IMR-90 (cell line): Measurements from ENCODE around the gene ATP8B4. TPM values are rescaled to one million over a fixed set of nuclear protein-coding genes. Genes with fewer than 3 reads are reported as not detected.

Experiments
- ATAC-seq: fragments of 200-7000 bp; cut with Tn5 transposase; 2 replicates; pipeline ENCODE4 v1.9.1; 2020; ENCODE audit warnings: low read depth, mild to moderate bottlenecking, moderate library complexity
- BruUV-seq: library from RNA; stranded (reverse); fragments of 400-500 nt; replicated peaks from 2 replicates; lab custom pipeline; 2021; lab: Mats Ljungman, UMichigan
- CTCF ChIA-PET: fragments of 300-600 bp; formaldehyde crosslinking; extraction: SDS; loops from one replicate; lab custom pipeline; 2021; ENCODE audit warnings: antibody characterized with exemption; lab: Yijun Ruan, JAX
- POLR2A ChIA-PET: fragments of 300-600 bp; sonication (Branson Sonifier 250); formaldehyde crosslinking; loops from one replicate; lab custom pipeline; 2022; ENCODE audit warnings: antibody characterized with exemption; ENCODE audit not compliant: unreplicated experiment; lab: Charles Lee
- DNase-seq: peaks from one replicate; pipeline ENCODE4 v3.0.0; 2013
- H2AFZ ChIP-seq: replicated peaks from 2 replicates; pipeline ENCODE3; 2013; ENCODE audit warnings: low read length, mild to moderate bottlenecking; ENCODE audit not compliant: poor library complexity
- H2AK5ac ChIP-seq: 2 replicates; pipeline ENCODE4 v1.6.1; 2013; ENCODE audit warnings: low read depth, low read length, inconsistent platforms
- H2AK9ac ChIP-seq: replicated peaks from 2 replicates; pipeline ENCODE3; 2013; ENCODE audit warnings: mild to moderate bottlenecking, low read depth, low read length, moderate library complexity; ENCODE audit not compliant: poor library complexity
- H2BK120ac ChIP-seq: 2 replicates; pipeline ENCODE4 v1.6.1; 2013; ENCODE audit warnings: low read depth, low read length, inconsistent platforms
- H2BK15ac ChIP-seq: 3 replicates; pipeline ENCODE4 v1.6.1; 2013; ENCODE audit warnings: low read depth, low read length, inconsistent platforms
- H2BK20ac ChIP-seq: 2 replicates; pipeline ENCODE4 v1.6.1; 2013; ENCODE audit warnings: low read depth, mild to moderate bottlenecking, inconsistent platforms, low read length, moderate library complexity
- H2BK5ac ChIP-seq: 2 replicates; pipeline ENCODE4 v1.6.1; 2013; ENCODE audit warnings: mild to moderate bottlenecking, low read depth, low read length, inconsistent platforms; ENCODE audit not compliant: poor library complexity, severe bottlenecking
- H3K14ac ChIP-seq: replicated peaks from 2 replicates; pipeline ENCODE4 v1.6.1; 2013; ENCODE audit warnings: low read depth, low read length, inconsistent platforms
- H3K18ac ChIP-seq: 2 replicates; pipeline ENCODE4 v1.6.1; 2013; ENCODE audit warnings: low read depth, low read length, control low read depth
- H3K23ac ChIP-seq: 2 replicates; pipeline ENCODE4 v1.6.1; 2013; ENCODE audit warnings: low read depth, low read length, inconsistent platforms
- H3K27ac ChIP-seq: 2 replicates; pipeline ENCODE4 v1.5.1; 2013; ENCODE audit warnings: mild to moderate bottlenecking, control low read depth, low read length; ENCODE audit not compliant: insufficient read depth
- H3K27me3 ChIP-seq: 2 replicates; pipeline ENCODE4 v1.6.1; 2013; ENCODE audit warnings: low read length; ENCODE audit not compliant: control insufficient read depth, insufficient read depth
- H3K36me3 ChIP-seq: 2 replicates; pipeline ENCODE4 v1.6.1; 2013; ENCODE audit warnings: low read length, mixed read lengths; ENCODE audit not compliant: control insufficient read depth, insufficient read depth
- H3K4ac ChIP-seq: 2 replicates; pipeline ENCODE4 v1.6.1; 2013; ENCODE audit warnings: low read depth, low read length, inconsistent platforms
- H3K4me1 ChIP-seq: 2 replicates; pipeline ENCODE4 v1.6.1; 2013; ENCODE audit warnings: low read length, mixed read lengths; ENCODE audit not compliant: control insufficient read depth, insufficient read depth
- H3K4me2 ChIP-seq: 2 replicates; pipeline ENCODE4 v1.6.1; 2013; ENCODE audit warnings: low read depth, mild to moderate bottlenecking, control low read depth, low read length, moderate library complexity
- H3K4me3 ChIP-seq: 2 replicates; pipeline ENCODE4 v1.5.1; 2013; ENCODE audit warnings: low read depth, mild to moderate bottlenecking, control low read depth, low read length, moderate library complexity; ENCODE audit not compliant: insufficient read depth
- H3K56ac ChIP-seq: 2 replicates; pipeline ENCODE4 v1.6.1; 2013; ENCODE audit warnings: low read length, inconsistent platforms; ENCODE audit not compliant: insufficient read depth; ENCODE audit errors: extremely low read depth
- H3K79me1 ChIP-seq, 2 experiments: 2 replicates each; pipeline ENCODE4 v1.6.1; 2013; ENCODE audit warnings: low read length in 2 of 2, inconsistent platforms in 1 of 2, low read depth in 1 of 2
- H3K9ac ChIP-seq: 2 replicates; pipeline ENCODE4 v1.6.1; 2013; ENCODE audit warnings: low read depth, low read length, control low read depth
- H3K9me1 ChIP-seq: 2 replicates; pipeline ENCODE4 v1.6.1; 2013; ENCODE audit warnings: low read length, inconsistent platforms; ENCODE audit not compliant: insufficient read depth
- H3K9me3 ChIP-seq: 2 replicates; pipeline ENCODE4 v1.6.1; 2013; ENCODE audit warnings: low read length; ENCODE audit not compliant: control insufficient read depth, insufficient read depth
- H4K20me1 ChIP-seq: 2 replicates; pipeline ENCODE4 v1.6.1; 2013; ENCODE audit warnings: low read length, inconsistent platforms; ENCODE audit not compliant: insufficient read depth
- H4K5ac ChIP-seq: 2 replicates; pipeline ENCODE4 v1.6.1; 2013; ENCODE audit warnings: mild to moderate bottlenecking, low read depth, low read length, control low read depth
- H4K8ac ChIP-seq, 2 experiments: 2 replicates each; pipeline ENCODE4 v1.6.1; 2013; ENCODE audit warnings: low read depth in 2 of 2, low read length in 2 of 2, control low read depth in 1 of 2, inconsistent platforms in 1 of 2
- H4K91ac ChIP-seq: 2 replicates; pipeline ENCODE4 v1.6.1; 2013; ENCODE audit warnings: low read depth, low read length, inconsistent platforms; ENCODE audit not compliant: insufficient read depth
- BHLHE40 ChIP-seq: fragments of 150-350 bp; IDR thresholded peaks from 2 replicates; pipeline ENCODE4 v1.6.1; 2016; ENCODE audit warnings: mild to moderate bottlenecking, low read depth, low read length
- CEBPB ChIP-seq: IDR thresholded peaks from 2 replicates; pipeline ENCODE4 v1.6.1; 2012; ENCODE audit warnings: low read depth, low read length, improper control_type of control experiment
- CHD1 ChIP-seq: IDR thresholded peaks from 2 replicates; pipeline ENCODE4 v1.6.1; 2012; ENCODE audit warnings: low read depth, low read length, improper control_type of control experiment
- FOS ChIP-seq: fragments of 150-350 bp; IDR thresholded peaks from 2 replicates; pipeline ENCODE4 v1.6.1; 2016; ENCODE audit warnings: low read depth, low read length
- MAFK ChIP-seq: IDR thresholded peaks from 2 replicates; pipeline ENCODE4 v1.6.1; 2012; ENCODE audit warnings: low read depth, low read length, improper control_type of control experiment
- MAZ ChIP-seq: IDR thresholded peaks from 2 replicates; pipeline ENCODE4 v1.6.1; 2012; ENCODE audit warnings: low read depth, mild to moderate bottlenecking, low read length, improper control_type of control experiment, moderate library complexity, borderline replicate concordance
- MXI1 ChIP-seq: IDR thresholded peaks from 2 replicates; pipeline ENCODE4 v1.6.1; 2012; ENCODE audit warnings: low read depth, mild to moderate bottlenecking, low read length, moderate library complexity, borderline replicate concordance
- NFE2L2 ChIP-seq: fragments of 150-350 bp; IDR thresholded peaks from 2 replicates; pipeline ENCODE4 v1.6.1; 2016; ENCODE audit warnings: low read depth, mild to moderate bottlenecking, low read length
- POLR2A ChIP-seq: IDR thresholded peaks from 2 replicates; pipeline ENCODE4 v1.6.1; 2012; ENCODE audit warnings: mild to moderate bottlenecking, low read depth, low read length
- RAD21 ChIP-seq: IDR thresholded peaks from 2 replicates; pipeline ENCODE4 v1.6.1; 2012; ENCODE audit warnings: low read length, improper control_type of control experiment
- RCOR1 ChIP-seq: IDR thresholded peaks from 2 replicates; pipeline ENCODE4 v1.6.1; 2012; ENCODE audit warnings: mild to moderate bottlenecking, low read length, improper control_type of control experiment; ENCODE audit not compliant: insufficient replicate concordance
- RFX5 ChIP-seq: IDR thresholded peaks from 2 replicates; pipeline ENCODE4 v1.8.0; 2012; ENCODE audit warnings: low read depth, mild to moderate bottlenecking, low read length, moderate library complexity
- SMC3 ChIP-seq: fragments of 150-350 bp; IDR thresholded peaks from 2 replicates; pipeline ENCODE4 v1.6.1; 2016; ENCODE audit warnings: low read depth, mild to moderate bottlenecking, antibody characterized with exemption, low read length, moderate library complexity
- WGBS, 2 experiments: methylation state at CpG; one replicate each; pipeline versions ENCODE4 v1.1.5 to v1.1.7; 2013; ENCODE audit warnings: missing lambda C conversion rate in 2 of 2; ENCODE audit not compliant: insufficient read length in 1 of 2; ENCODE audit errors: extremely low coverage in 2 of 2; 5-methylcytosine and 5-hydroxymethylcytosine counted together
- dilution Hi-C: fragments of 300-500 bp; cut with HindIII; formaldehyde crosslinking; loops from one replicate; pipeline ENCODE4 v1.14.3; 2018; ENCODE audit warnings: low sequenced_read_pairs; ENCODE audit not compliant: unreplicated experiment
- in situ Hi-C: fragments of 300-500 bp; cut with MboI; formaldehyde crosslinking; loops from 3 replicates; pipeline ENCODE4 v1.14.3; 2019; ENCODE audit warnings: low sequenced_read_pairs, inconsistent platforms, mixed read lengths
- intact Hi-C: fragments of 100-400 bp; cut with micrococcal nuclease; formaldehyde crosslinking; loops from 2 replicates; pipeline ENCODE4 v1.10.0; 2022
- polyA plus RNA-seq, 3 experiments: library from polyadenylated mRNA; depleted of rRNA; stranded (reverse); fragments of >200 nt; gene quantifications; 2 replicates each; pipeline ENCODE4 v1.2.3, GENCODE V29; 2012; ENCODE audit warnings: low replicate concordance in 1 of 3
- total RNA-seq: library from RNA; depleted of rRNA; stranded (reverse); fragments of >200 nt; gene quantifications from 2 replicates; pipeline ENCODE4 v1.2.3, GENCODE V29; 2012
- TF ChIP-seq, protein P1 (sequence below): conservative IDR thresholded peaks from 2 replicates; pipeline ENCODE4 v1.5.1; 2012; ENCODE audit warnings: mild to moderate bottlenecking, low read depth, low read length, improper control_type of control experiment
- TF ChIP-seq, protein P2 (sequence below): fragments of 150-350 bp; IDR thresholded peaks from 2 replicates; pipeline ENCODE4 v1.6.1; 2017; ENCODE audit warnings: mild to moderate bottlenecking, antibody characterized with exemption, low read length, low read depth
- TF ChIP-seq, protein P3 (sequence below): fragments of 150-350 bp; IDR thresholded peaks from 2 replicates; pipeline ENCODE4 v1.6.1; 2016; ENCODE audit warnings: low read depth, mild to moderate bottlenecking, low read length, moderate library complexity, borderline replicate concordance

ATP8B4 gene
- total and polyA plus RNA-seq, 2 of the 4 experiments (the other 2 are of a cell fraction) = 0.12 to 0.54 TPM

DNA sequence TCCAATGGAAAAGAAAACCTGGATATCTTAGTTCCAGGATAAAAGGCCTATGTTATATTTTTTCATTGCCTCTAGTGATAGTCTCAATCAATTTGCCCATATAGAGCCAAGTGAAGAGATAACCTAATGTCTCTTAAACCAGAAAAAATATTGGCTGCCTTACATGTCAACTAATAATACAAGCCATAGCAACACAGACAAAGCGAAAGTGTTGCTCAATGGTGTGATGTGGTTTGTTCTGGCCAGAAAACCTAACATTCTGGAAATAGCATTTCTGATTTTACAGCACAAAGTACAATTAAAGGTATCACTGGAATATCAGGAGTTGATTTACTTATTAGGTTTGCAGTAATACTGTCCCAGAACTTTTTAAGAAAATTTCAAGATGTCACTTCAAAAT lies 101.5 kb downstream of the ATP8B4 start:
- no TSS peak for BruUV-seq
- dilution Hi-C loops (no loop called here), intact Hi-C loops (no loop called here), in situ Hi-C loops (no loop called here)
- no peaks in the 10 kb centered on the region for H4K20me1 ChIP-seq
- H3K4me1 ChIP-seq = 0 out of 2 replicates have a peak, but pooled peaks cover 2% of the 10 kb centered on the region
- no peaks in the 10 kb centered on the region for H3K36me3 ChIP-seq
- no peak overlapping the region for H2BK5ac ChIP-seq
- ATAC-seq (no peak), DNase-seq (no peak)
- no peak overlapping the region for H2BK15ac ChIP-seq
- no peak overlapping the region for H2BK120ac ChIP-seq
- ChIA-PET CTCF (no interaction called here), POLR2A (no interaction called here)
- H3K18ac ChIP-seq = no peak overlapping the region
- no peak overlapping the region for H3K4me3 ChIP-seq
- H3K27me3 ChIP-seq = no peaks in the 10 kb centered on the region
- no peak overlapping the region for H3K14ac ChIP-seq
- no peaks in the 10 kb centered on the region for H3K9me3 ChIP-seq
- H2AK9ac ChIP-seq = no peak overlapping the region
- no peaks in the 10 kb centered on the region for H3K79me1 ChIP-seq
- WGBS, 2 experiments = no CpG with 5 or more reads among the region's 1 CpG
- no peak overlapping the region for H3K9ac ChIP-seq
- no peak overlapping the region for H4K91ac ChIP-seq
- no peak overlapping the region for H3K27ac ChIP-seq
- no peak overlapping the region for H3K4ac ChIP-seq
- TF ChIP-seq, protein P1, sequence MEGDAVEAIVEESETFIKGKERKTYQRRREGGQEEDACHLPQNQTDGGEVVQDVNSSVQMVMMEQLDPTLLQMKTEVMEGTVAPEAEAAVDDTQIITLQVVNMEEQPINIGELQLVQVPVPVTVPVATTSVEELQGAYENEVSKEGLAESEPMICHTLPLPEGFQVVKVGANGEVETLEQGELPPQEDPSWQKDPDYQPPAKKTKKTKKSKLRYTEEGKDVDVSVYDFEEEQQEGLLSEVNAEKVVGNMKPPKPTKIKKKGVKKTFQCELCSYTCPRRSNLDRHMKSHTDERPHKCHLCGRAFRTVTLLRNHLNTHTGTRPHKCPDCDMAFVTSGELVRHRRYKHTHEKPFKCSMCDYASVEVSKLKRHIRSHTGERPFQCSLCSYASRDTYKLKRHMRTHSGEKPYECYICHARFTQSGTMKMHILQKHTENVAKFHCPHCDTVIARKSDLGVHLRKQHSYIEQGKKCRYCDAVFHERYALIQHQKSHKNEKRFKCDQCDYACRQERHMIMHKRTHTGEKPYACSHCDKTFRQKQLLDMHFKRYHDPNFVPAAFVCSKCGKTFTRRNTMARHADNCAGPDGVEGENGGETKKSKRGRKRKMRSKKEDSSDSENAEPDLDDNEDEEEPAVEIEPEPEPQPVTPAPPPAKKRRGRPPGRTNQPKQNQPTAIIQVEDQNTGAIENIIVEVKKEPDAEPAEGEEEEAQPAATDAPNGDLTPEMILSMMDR = no peak
- TF ChIP-seq, protein P2, sequence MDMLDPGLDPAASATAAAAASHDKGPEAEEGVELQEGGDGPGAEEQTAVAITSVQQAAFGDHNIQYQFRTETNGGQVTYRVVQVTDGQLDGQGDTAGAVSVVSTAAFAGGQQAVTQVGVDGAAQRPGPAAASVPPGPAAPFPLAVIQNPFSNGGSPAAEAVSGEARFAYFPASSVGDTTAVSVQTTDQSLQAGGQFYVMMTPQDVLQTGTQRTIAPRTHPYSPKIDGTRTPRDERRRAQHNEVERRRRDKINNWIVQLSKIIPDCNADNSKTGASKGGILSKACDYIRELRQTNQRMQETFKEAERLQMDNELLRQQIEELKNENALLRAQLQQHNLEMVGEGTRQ = no peak
- TF ChIP-seq MAZ (no peak), BHLHE40 (no peak), MAFK (no peak), CHD1 (no peak), RFX5 (no peak), CEBPB (no peak), FOS (no peak), NFE2L2 (no peak), RCOR1 (no peak), RAD21 (no peak), SMC3 (no peak), MXI1 (no peak), POLR2A (no peak)
- TF ChIP-seq, protein P3, sequence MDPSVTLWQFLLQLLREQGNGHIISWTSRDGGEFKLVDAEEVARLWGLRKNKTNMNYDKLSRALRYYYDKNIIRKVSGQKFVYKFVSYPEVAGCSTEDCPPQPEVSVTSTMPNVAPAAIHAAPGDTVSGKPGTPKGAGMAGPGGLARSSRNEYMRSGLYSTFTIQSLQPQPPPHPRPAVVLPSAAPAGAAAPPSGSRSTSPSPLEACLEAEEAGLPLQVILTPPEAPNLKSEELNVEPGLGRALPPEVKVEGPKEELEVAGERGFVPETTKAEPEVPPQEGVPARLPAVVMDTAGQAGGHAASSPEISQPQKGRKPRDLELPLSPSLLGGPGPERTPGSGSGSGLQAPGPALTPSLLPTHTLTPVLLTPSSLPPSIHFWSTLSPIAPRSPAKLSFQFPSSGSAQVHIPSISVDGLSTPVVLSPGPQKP = no peak
- H2BK20ac ChIP-seq = no peak overlapping the region
- H2AFZ ChIP-seq = no peak overlapping the region
- no peak overlapping the region for H4K8ac ChIP-seq
- no peak overlapping the region for H3K4me2 ChIP-seq
- no peak overlapping the region for H2AK5ac ChIP-seq
- H3K23ac ChIP-seq = no peak overlapping the region
- no peak overlapping the region for H3K56ac ChIP-seq
- peaks cover 2% of the 10 kb centered on the region for H3K9me1 ChIP-seq
- no peak overlapping the region for H4K5ac ChIP-seq
